Measurements from ENCODE around the gene IGHMBP2.

GRCh38 chr11:68930991-68931855 is 27.5 kb downstream of the IGHMBP2 start:
- TF ChIP-seq CTCF (IDR thresholded peaks at IDR 0.05) (no peak), POLR2A (IDR thresholded peaks at IDR 0.05) (no peak)
